Suprapubic skin (tissue), 4 donors: ENCODE data around the gene JCHAIN. TPM values are rescaled to one million over a fixed set of nuclear protein-coding genes. Genes with fewer than 3 reads are reported as not detected.
"Not testable (repeated sequence)": the region's sequence is repeated elsewhere in the genome, so short reads cannot be mapped to it uniquely, and the experiment has no call there.

Source experiments
- DNase-seq, 2 donors: peaks; one replicate each; pipeline ENCODE4 v3.0.0-alpha.2; 2019; ENCODE audit warnings: low spot score in 2 of 2
- H3K27ac ChIP-seq: fragments of 200-600 bp; sonication (generic); one replicate; pipeline ENCODE4 v1.5.1; 2019
- H3K27me3 ChIP-seq: fragments of 200-600 bp; sonication (generic); one replicate; pipeline ENCODE4 v1.5.1; 2019
- H3K36me3 ChIP-seq: fragments of 200-600 bp; sonication (generic); one replicate; pipeline ENCODE4 v1.5.1; 2019
- H3K4me1 ChIP-seq: fragments of 200-600 bp; sonication (generic); one replicate; pipeline ENCODE4 v1.5.1; 2019
- H3K4me3 ChIP-seq: fragments of 200-600 bp; sonication (generic); one replicate; pipeline ENCODE4 v1.5.1; 2019; ENCODE audit warnings: mild to moderate bottlenecking
- H3K9me3 ChIP-seq: fragments of 200-600 bp; sonication (generic); one replicate; pipeline ENCODE4 v1.5.1; 2019
- CTCF ChIP-seq, 2 donors: fragments of 200-600 bp in 1 of 2; fragments of 450-650 bp in 1 of 2; sonication (generic) in 1 of 2; IDR thresholded peaks; one replicate each; pipeline ENCODE4 v1.5.1; 2016 to 2019; ENCODE audit warnings: antibody characterized with exemption in 2 of 2, mild to moderate bottlenecking in 1 of 2, moderate library complexity in 1 of 2
- EP300 ChIP-seq: sonication (generic); formaldehyde crosslinking; IDR thresholded peaks from one replicate; pipeline ENCODE4 v1.6.1; 2017; ENCODE audit warnings: antibody characterized with exemption
- POLR2A ChIP-seq, 2 donors: fragments of 450-650 bp; IDR thresholded peaks; one replicate each; pipeline ENCODE4 v1.6.1; 2017; ENCODE audit warnings: antibody characterized with exemption in 2 of 2, mild to moderate bottlenecking in 2 of 2, moderate library complexity in 2 of 2
- POLR2AphosphoS5 ChIP-seq, 3 donors: sonication (generic); formaldehyde crosslinking; IDR thresholded peaks; one replicate each; pipeline ENCODE4 v1.6.1; 2017; ENCODE audit warnings: antibody characterized with exemption in 3 of 3
- WGBS: methylation state at CpG from one replicate; pipeline ENCODE4 v1.1.5; 2018; 5-methylcytosine and 5-hydroxymethylcytosine counted together
- total RNA-seq, 4 donors: library from RNA; depleted of rRNA; stranded (reverse); fragments of >200 nt; gene quantifications; one replicate each; pipeline ENCODE4 v1.1.0, GENCODE V29; 2016

Gene JCHAIN
- total RNA-seq, 4 donors from 2014 or later, result 0.68 to 8.4 (median 1.4) TPM; not detected in 1

GRCh38 chr4:70687821-70688794 is 21.8 kb upstream of the JCHAIN start, which contains the start of gene UTP3:
TSS of gene UTP3 (plus strand) at chr4:70688532. CDS start at chr4:70688678, 146 bp downstream.
- H3K36me3 ChIP-seq, result peaks cover 7% of the 10 kb centered on the region
- no peaks in the 10 kb centered on the region for H3K9me3 ChIP-seq
- peak; percentile 94 to 97 for DNase-seq
- H3K4me1 ChIP-seq, result peaks cover 38% of the 10 kb centered on the region
- peak within 1 kb of the TSS; percentile 92 for H3K4me3 ChIP-seq
- H3K27ac ChIP-seq, result peak within 1 kb of the TSS; percentile 90
- no peaks in the 10 kb centered on the region for H3K27me3 ChIP-seq
- TF ChIP-seq POLR2AphosphoS5 (IDR thresholded peaks at IDR 0.05) (peak in 2 of 3 donors; percentile 90 to 97), CTCF (IDR thresholded peaks at IDR 0.05) (peak; percentile 70 to 97), POLR2A (IDR thresholded peaks at IDR 0.05) (peak in 1 of 2 donors; percentile 46), EP300 (no peak)
- WGBS, result 0% methylated on average over 64 of the region's 70 CpGs

GRCh38 chr4:70687392-70687791 is 21.1 kb upstream of the JCHAIN start:
- H3K9me3 ChIP-seq, result no peaks in the 10 kb centered on the region
- peaks cover 5% of the 10 kb centered on the region for H3K36me3 ChIP-seq
- peak overlapping the region; percentile 92 for H3K4me3 ChIP-seq
- H3K27ac ChIP-seq, result peak overlapping the region; percentile 90
- DNase-seq, result peak in 1 of 2 donors; percentile 65
- H3K27me3 ChIP-seq, result no peaks in the 10 kb centered on the region
- 68% methylated on average over 13 of the region's 13 CpGs for whole genome bisulfite sequencing
- H3K4me1 ChIP-seq, result peaks cover 38% of the 10 kb centered on the region
- TF ChIP-seq POLR2AphosphoS5 (IDR thresholded peaks at IDR 0.05), result no peak
- TF ChIP-seq EP300, result no peak
- no peak for TF ChIP-seq POLR2A (IDR thresholded peaks at IDR 0.05)
- TF ChIP-seq CTCF (IDR thresholded peaks at IDR 0.05), result no peak

- not testable (repeated sequence) for H3K4me3 ChIP-seq, H3K4me1 ChIP-seq, H3K9me3 ChIP-seq, DNase-seq, H3K36me3 ChIP-seq, H3K27me3 ChIP-seq, H3K27ac ChIP-seq
- WGBS, result 83% methylated on average over 3 of the region's 3 CpGs
Observed at GRCh38 chr4:70682142-70682541, 15.8 kb upstream of the JCHAIN start.

- Histone ChIP-seq H3K27ac (no peak overlapping the region), H3K27me3 (no peaks in the 10 kb centered on the region), H3K4me1 (no peaks in the 10 kb centered on the region), H3K9me3 (no peaks in the 10 kb centered on the region), H3K36me3 (no peaks in the 10 kb centered on the region), H3K4me3 (no peak overlapping the region)
- no peak for DNase-seq
- TF ChIP-seq CTCF (IDR thresholded peaks at IDR 0.05) (no peak), EP300 (no peak), POLR2AphosphoS5 (IDR thresholded peaks at IDR 0.05) (no peak), POLR2A (IDR thresholded peaks at IDR 0.05) (no peak)
Observed at GRCh38 chr4:70681704-70682103, 15.4 kb upstream of the JCHAIN start.

GRCh38 chr4:70680934-70681333 is 14.6 kb upstream of the JCHAIN start:
- H3K27ac ChIP-seq, result no peak overlapping the region
- no peaks in the 10 kb centered on the region for H3K27me3 ChIP-seq
- no peak for TF ChIP-seq POLR2A (IDR thresholded peaks at IDR 0.05)
- H3K36me3 ChIP-seq, result no peaks in the 10 kb centered on the region
- no peak for DNase-seq
- H3K4me3 ChIP-seq, result no peak overlapping the region
- no peaks in the 10 kb centered on the region for H3K9me3 ChIP-seq
- no peaks in the 10 kb centered on the region for H3K4me1 ChIP-seq

- Histone ChIP-seq H3K4me1 (no peaks in the 10 kb centered on the region), H3K4me3 (no peak overlapping the region), H3K9me3 (no peaks in the 10 kb centered on the region), H3K27ac (no peak overlapping the region), H3K27me3 (no peaks in the 10 kb centered on the region), H3K36me3 (no peaks in the 10 kb centered on the region)
- WGBS, result 93% methylated on average over 1 of the region's 1 CpG
- TF ChIP-seq EP300, result no peak
- no peak for TF ChIP-seq POLR2A (IDR thresholded peaks at IDR 0.05)
- TF ChIP-seq POLR2AphosphoS5 (IDR thresholded peaks at IDR 0.05), result no peak
- no peak for TF ChIP-seq CTCF (IDR thresholded peaks at IDR 0.05)
- no peak for DNase-seq
Observed at GRCh38 chr4:70678383-70678999, 12.2 kb upstream of the JCHAIN start.
